Neural cell (in vitro differentiated cells): ENCODE data around the gene MYOM1. TPM values are rescaled to one million over a fixed set of nuclear protein-coding genes. Genes with fewer than 3 reads are reported as not detected.

Source experiments
- H2AFZ ChIP-seq: fragments of 200-600, 300-800 bp; sonication (generic), shearing (Covaris generic); 2 replicates; pipeline ENCODE4 v1.6.0; 2014; ENCODE audit warnings: low read depth, mild to moderate bottlenecking, antibody characterized with exemption, low read length, moderate library complexity
- H3F3A ChIP-seq: fragments of 200-600 bp; shearing (Covaris generic); 2 replicates; pipeline ENCODE4 v1.6.1; 2016; ENCODE audit warnings: mild to moderate bottlenecking, moderate library complexity, mixed read lengths, antibody characterized with exemption, low read length; ENCODE audit not compliant: insufficient read depth, poor library complexity, severe bottlenecking
- H3K27ac ChIP-seq: fragments of 200-600, 300-800 bp; sonication (generic), shearing (Covaris generic); 2 replicates; pipeline ENCODE4 v1.5.1; 2014; ENCODE audit warnings: mild to moderate bottlenecking, low read length, moderate library complexity
- H3K27me3 ChIP-seq: fragments of 300-800, 200-600 bp; sonication (generic), shearing (Covaris generic); 2 replicates; pipeline ENCODE4 v1.6.0; 2014; ENCODE audit warnings: mild to moderate bottlenecking, low read depth, low read length, moderate library complexity; ENCODE audit not compliant: insufficient read depth
- H3K36me3 ChIP-seq: fragments of 300-800, 200-600 bp; sonication (generic), shearing (Covaris generic); 2 replicates; pipeline ENCODE4 v1.5.1; 2014; ENCODE audit warnings: mild to moderate bottlenecking, antibody characterized with exemption, low read length, moderate library complexity; ENCODE audit not compliant: insufficient read depth
- H3K4me2 ChIP-seq: fragments of 300-800, 200-600 bp; sonication (generic), shearing (Covaris generic); 2 replicates; pipeline ENCODE4 v1.6.0; 2014; ENCODE audit warnings: mild to moderate bottlenecking, low read length
- H3K4me3 ChIP-seq: fragments of 300-800, 200-600 bp; sonication (generic), shearing (Covaris generic); 2 replicates; pipeline ENCODE4 v1.5.1; 2014; ENCODE audit warnings: mild to moderate bottlenecking, low read length, moderate library complexity
- H3K79me2 ChIP-seq: fragments of 200-600 bp; shearing (Covaris generic); replicated peaks from 2 replicates; pipeline ENCODE4 v1.6.0; 2014; ENCODE audit warnings: mild to moderate bottlenecking, low read length, moderate library complexity; ENCODE audit not compliant: insufficient read depth
- H3K9ac ChIP-seq: fragments of 300-800, 200-600 bp; sonication (generic), shearing (Covaris generic); 2 replicates; pipeline ENCODE4 v1.6.1; 2016; ENCODE audit warnings: mild to moderate bottlenecking, low read length, mixed read lengths
- H3K9me2 ChIP-seq: fragments of 200-600 bp; shearing (Covaris generic); 2 replicates; pipeline ENCODE4 v1.6.1; 2016; ENCODE audit warnings: mild to moderate bottlenecking, low read length, mixed read lengths; ENCODE audit not compliant: insufficient read depth
- H3K9me3 ChIP-seq: fragments of 200-600, 300-800 bp; sonication (generic), shearing (Covaris generic); 2 replicates; pipeline ENCODE4 v1.6.1; 2016; ENCODE audit warnings: mild to moderate bottlenecking, mixed run types, low read length, moderate library complexity, mixed read lengths
- H4K20me1 ChIP-seq: fragments of 200-600 bp; shearing (Covaris generic); 2 replicates; pipeline ENCODE4 v1.6.1; 2016; ENCODE audit warnings: mild to moderate bottlenecking, mixed run types; ENCODE audit not compliant: insufficient read depth
- CTCF ChIP-seq: fragments of 450-650 bp; IDR thresholded peaks from 2 replicates; pipeline ENCODE4 v1.5.1; 2014; ENCODE audit warnings: antibody characterized with exemption, mild to moderate bottlenecking, moderate library complexity; ENCODE audit not compliant: poor library complexity, severe bottlenecking
- EP300 ChIP-seq: fragments of 450-650 bp; conservative IDR thresholded peaks from 2 replicates; pipeline ENCODE4 v1.6.1; 2014; ENCODE audit warnings: antibody characterized with exemption, mild to moderate bottlenecking, moderate library complexity; ENCODE audit not compliant: poor library complexity, severe bottlenecking
- EZH2 ChIP-seq: fragments of 200-600, 300-800 bp; shearing (Covaris generic), sonication (generic); IDR thresholded peaks from 2 replicates; pipeline ENCODE4 v1.6.1; 2014; ENCODE audit warnings: antibody characterized with exemption, low read length, borderline replicate concordance, mild to moderate bottlenecking; ENCODE audit not compliant: insufficient read depth, poor library complexity, severe bottlenecking
- MXI1 ChIP-seq: fragments of 450-650 bp; conservative IDR thresholded peaks from 2 replicates; pipeline ENCODE4 v1.6.1; 2014; ENCODE audit warnings: antibody characterized with exemption, mild to moderate bottlenecking; ENCODE audit not compliant: poor library complexity, severe bottlenecking
- POLR2AphosphoS5 ChIP-seq: IDR thresholded peaks from 2 replicates; pipeline ENCODE4 v1.6.1; 2012
- RAD21 ChIP-seq: fragments of 450-650 bp; conservative IDR thresholded peaks from 2 replicates; pipeline ENCODE4 v1.6.1; 2014; ENCODE audit warnings: antibody characterized with exemption, mild to moderate bottlenecking, moderate library complexity
- REST ChIP-seq: IDR thresholded peaks from 2 replicates; pipeline ENCODE4 v1.6.1; 2012; ENCODE audit warnings: borderline replicate concordance
- SMC3 ChIP-seq: fragments of 450-650 bp; conservative IDR thresholded peaks from 2 replicates; pipeline ENCODE4 v1.6.1; 2014; ENCODE audit warnings: antibody characterized with exemption, mild to moderate bottlenecking, moderate library complexity; ENCODE audit not compliant: poor library complexity
- TAF1 ChIP-seq: IDR thresholded peaks from 2 replicates; pipeline ENCODE4 v1.6.1; 2012; ENCODE audit warnings: low read depth
- polyA plus RNA-seq: library from polyadenylated mRNA; depleted of rRNA; stranded (reverse); fragments of >200 nt; gene quantifications from 2 replicates; pipeline ENCODE4 v1.2.3, GENCODE V29; 2014

Gene MYOM1
- polyA plus RNA-seq, 1 donor from 2014 or later: 1.7 TPM

GRCh38 chr18:3048820-3049349 lies 170.9 kb downstream of the MYOM1 start:
- H3K9ac ChIP-seq: no peak overlapping the region
- no peak overlapping the region for H3K27ac ChIP-seq
- no peaks in the 10 kb centered on the region for H3K9me3 ChIP-seq
- H2AFZ ChIP-seq: no peak overlapping the region
- no peaks in the 10 kb centered on the region for H3K27me3 ChIP-seq
- H3F3A ChIP-seq: no peaks in the 10 kb centered on the region
- no peaks in the 10 kb centered on the region for H3K9me2 ChIP-seq
- H4K20me1 ChIP-seq: no peaks in the 10 kb centered on the region
- no peaks in the 10 kb centered on the region for H3K36me3 ChIP-seq
- TF ChIP-seq CTCF (no peak), SMC3 (no peak), POLR2AphosphoS5 (no peak), TAF1 (no peak), EZH2 (no peak), EP300 (no peak), RAD21 (no peak), REST (no peak), MXI1 (no peak)
- H3K79me2 ChIP-seq: no peaks in the 10 kb centered on the region
- H3K4me3 ChIP-seq: no peak overlapping the region
- H3K4me2 ChIP-seq: no peak overlapping the region

- Histone ChIP-seq H3K9me2 (no peaks in the 10 kb centered on the region), H3K36me3 (no peaks in the 10 kb centered on the region), H3K27me3 (no peaks in the 10 kb centered on the region), H3K79me2 (no peaks in the 10 kb centered on the region), H2AFZ (no peak overlapping the region), H3K9ac (no peak overlapping the region), H3K4me2 (no peak overlapping the region), H3K4me3 (no peak overlapping the region), H3F3A (no peaks in the 10 kb centered on the region), H3K9me3 (no peaks in the 10 kb centered on the region), H4K20me1 (no peaks in the 10 kb centered on the region), H3K27ac (no peak overlapping the region)
- TF ChIP-seq SMC3: no peak
- no peak for TF ChIP-seq EZH2
- no peak for TF ChIP-seq RAD21
- no peak for TF ChIP-seq REST
- no peak for TF ChIP-seq MXI1
- TF ChIP-seq POLR2AphosphoS5: no peak
- no peak for TF ChIP-seq CTCF
- no peak for TF ChIP-seq EP300
- no peak for TF ChIP-seq TAF1
Observed at GRCh38 chr18:3048121-3048520, 171.6 kb downstream of the MYOM1 start.
